ENCODE results near the gene SF3B2.
A peak's percentile ranks its signal among the peaks of the same experiment; 100 is the strongest.
"Not testable (repeated sequence)": the region's sequence is repeated elsewhere in the genome, so short reads cannot be mapped to it uniquely, and the experiment has no call there.

SF3B2 gene

DNA sequence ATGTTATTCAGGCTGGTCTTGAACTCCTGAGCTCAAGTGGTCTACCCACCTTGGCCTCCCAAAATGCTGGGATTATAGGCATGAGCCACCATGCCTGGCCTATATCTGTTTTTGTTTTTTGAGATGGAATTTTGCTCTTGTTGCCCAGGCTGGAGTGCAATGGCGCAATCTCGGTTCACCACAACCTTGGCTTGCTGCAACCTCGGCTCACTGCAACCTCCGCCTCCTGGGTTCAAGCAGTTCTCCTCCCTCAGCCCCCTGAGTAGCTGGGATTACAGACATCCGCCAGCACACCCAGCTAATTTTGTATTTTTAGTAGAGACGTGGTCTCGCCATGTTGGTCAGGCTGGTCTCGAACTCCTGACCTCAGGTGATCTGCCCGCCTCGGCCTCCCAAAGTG, 47.6 kb downstream of the SF3B2 start:
- ATAC-seq: not testable (repeated sequence)

DNA sequence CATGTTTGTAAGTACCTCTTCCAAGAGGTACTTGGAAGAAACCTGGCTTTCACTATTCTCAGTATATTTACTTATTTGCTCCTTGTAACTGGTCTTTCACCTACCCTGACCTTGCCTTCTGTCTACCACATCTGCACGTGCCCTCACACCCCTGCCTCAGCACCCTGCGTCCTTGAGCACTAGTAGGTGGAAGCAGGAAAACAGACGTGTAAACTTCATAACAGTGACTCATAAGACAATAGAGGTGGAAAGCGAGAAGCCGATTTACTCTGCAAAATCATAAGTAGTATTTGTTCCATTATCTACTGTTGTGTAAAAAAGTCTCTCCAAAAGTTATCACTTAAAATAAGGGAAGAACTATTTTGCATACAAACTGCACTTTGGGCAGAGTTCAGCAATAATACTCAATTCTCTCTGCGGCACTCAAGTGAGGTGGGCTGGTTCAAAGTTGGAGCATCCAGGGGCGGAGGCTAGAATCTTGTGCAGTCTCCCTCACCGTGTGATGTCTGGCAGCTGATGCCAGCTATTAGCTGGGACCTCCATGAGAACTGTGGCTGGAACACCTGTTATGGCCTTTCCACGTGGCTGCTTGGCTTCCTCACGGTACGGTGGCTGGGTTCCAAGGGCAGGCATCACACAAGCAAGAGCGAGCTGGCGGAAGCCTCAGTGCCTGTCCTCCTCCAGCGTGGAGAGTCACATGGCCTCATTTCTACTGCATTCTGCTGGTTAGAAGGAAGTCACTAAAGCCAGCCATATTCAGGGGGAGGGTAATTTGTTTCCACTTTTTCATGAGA, 48.3 kb downstream of the SF3B2 start:
- TF ChIP-seq PPARA (CRISPR knock-in tag; IDR thresholded peaks at IDR 0.05; ENCODE audit: borderline replicate concordance) (no peak), SNAI2 (CRISPR knock-in tag; IDR thresholded peaks at IDR 0.05) (0 out of 2 replicates have a peak, but pooled peaks have one; percentile 29)
- ATAC-seq: peak; percentile 71

DNA sequence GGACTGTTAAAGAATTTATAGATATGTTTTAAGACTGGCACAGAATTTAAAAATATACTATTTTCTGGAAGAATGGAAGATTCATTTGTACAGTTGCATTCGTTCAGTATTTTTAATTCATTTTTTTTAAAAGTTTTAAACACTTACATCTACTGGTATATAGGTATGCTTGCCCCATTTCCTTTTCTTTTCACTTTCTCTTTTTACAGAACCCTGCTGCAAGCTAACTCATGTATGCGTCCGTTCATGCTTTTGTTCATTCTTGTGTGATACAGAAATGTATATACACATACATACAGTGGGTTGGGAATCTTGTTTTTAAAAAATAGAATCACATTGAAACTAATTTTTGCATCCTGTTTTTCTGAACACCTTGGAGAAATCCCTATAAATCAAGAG, 48.9 kb downstream of the SF3B2 start:
- no peak for TF ChIP-seq ZFP3 (CRISPR knock-in tag; IDR thresholded peaks at IDR 0.05)
- TF ChIP-seq, protein P1, sequence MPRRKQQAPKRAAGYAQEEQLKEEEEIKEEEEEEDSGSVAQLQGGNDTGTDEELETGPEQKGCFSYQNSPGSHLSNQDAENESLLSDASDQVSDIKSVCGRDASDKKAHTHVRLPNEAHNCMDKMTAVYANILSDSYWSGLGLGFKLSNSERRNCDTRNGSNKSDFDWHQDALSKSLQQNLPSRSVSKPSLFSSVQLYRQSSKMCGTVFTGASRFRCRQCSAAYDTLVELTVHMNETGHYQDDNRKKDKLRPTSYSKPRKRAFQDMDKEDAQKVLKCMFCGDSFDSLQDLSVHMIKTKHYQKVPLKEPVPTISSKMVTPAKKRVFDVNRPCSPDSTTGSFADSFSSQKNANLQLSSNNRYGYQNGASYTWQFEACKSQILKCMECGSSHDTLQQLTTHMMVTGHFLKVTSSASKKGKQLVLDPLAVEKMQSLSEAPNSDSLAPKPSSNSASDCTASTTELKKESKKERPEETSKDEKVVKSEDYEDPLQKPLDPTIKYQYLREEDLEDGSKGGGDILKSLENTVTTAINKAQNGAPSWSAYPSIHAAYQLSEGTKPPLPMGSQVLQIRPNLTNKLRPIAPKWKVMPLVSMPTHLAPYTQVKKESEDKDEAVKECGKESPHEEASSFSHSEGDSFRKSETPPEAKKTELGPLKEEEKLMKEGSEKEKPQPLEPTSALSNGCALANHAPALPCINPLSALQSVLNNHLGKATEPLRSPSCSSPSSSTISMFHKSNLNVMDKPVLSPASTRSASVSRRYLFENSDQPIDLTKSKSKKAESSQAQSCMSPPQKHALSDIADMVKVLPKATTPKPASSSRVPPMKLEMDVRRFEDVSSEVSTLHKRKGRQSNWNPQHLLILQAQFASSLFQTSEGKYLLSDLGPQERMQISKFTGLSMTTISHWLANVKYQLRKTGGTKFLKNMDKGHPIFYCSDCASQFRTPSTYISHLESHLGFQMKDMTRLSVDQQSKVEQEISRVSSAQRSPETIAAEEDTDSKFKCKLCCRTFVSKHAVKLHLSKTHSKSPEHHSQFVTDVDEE (CRISPR knock-in tag; IDR thresholded peaks at IDR 0.05): no peak
- TF ChIP-seq ZNF70 (CRISPR knock-in tag; IDR thresholded peaks at IDR 0.05): no peak
- TF ChIP-seq, protein P2, sequence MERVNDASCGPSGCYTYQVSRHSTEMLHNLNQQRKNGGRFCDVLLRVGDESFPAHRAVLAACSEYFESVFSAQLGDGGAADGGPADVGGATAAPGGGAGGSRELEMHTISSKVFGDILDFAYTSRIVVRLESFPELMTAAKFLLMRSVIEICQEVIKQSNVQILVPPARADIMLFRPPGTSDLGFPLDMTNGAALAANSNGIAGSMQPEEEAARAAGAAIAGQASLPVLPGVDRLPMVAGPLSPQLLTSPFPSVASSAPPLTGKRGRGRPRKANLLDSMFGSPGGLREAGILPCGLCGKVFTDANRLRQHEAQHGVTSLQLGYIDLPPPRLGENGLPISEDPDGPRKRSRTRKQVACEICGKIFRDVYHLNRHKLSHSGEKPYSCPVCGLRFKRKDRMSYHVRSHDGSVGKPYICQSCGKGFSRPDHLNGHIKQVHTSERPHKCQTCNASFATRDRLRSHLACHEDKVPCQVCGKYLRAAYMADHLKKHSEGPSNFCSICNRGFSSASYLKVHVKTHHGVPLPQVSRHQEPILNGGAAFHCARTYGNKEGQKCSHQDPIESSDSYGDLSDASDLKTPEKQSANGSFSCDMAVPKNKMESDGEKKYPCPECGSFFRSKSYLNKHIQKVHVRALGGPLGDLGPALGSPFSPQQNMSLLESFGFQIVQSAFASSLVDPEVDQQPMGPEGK (CRISPR knock-in tag; IDR thresholded peaks at IDR 0.05; ENCODE audit: borderline replicate concordance): no peak
- TF ChIP-seq SNAI2 (CRISPR knock-in tag; IDR thresholded peaks at IDR 0.05): no peak
- TF ChIP-seq ZC3H10 (CRISPR knock-in tag; IDR thresholded peaks at IDR 0.05): no peak
- no peak for TF ChIP-seq ESRRG (CRISPR knock-in tag; IDR thresholded peaks at IDR 0.05)
- TF ChIP-seq, protein P3, sequence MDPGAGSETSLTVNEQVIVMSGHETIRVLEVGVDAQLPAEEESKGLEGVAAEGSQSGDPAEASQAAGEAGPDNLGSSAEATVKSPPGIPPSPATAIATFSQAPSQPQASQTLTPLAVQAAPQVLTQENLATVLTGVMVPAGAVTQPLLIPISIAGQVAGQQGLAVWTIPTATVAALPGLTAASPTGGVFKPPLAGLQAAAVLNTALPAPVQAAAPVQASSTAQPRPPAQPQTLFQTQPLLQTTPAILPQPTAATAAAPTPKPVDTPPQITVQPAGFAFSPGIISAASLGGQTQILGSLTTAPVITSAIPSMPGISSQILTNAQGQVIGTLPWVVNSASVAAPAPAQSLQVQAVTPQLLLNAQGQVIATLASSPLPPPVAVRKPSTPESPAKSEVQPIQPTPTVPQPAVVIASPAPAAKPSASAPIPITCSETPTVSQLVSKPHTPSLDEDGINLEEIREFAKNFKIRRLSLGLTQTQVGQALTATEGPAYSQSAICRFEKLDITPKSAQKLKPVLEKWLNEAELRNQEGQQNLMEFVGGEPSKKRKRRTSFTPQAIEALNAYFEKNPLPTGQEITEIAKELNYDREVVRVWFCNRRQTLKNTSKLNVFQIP (CRISPR knock-in tag; IDR thresholded peaks at IDR 0.05; ENCODE audit: borderline replicate concordance, low read depth): no peak
- no peak for TF ChIP-seq PPARA (CRISPR knock-in tag; IDR thresholded peaks at IDR 0.05; ENCODE audit: borderline replicate concordance)
- TF ChIP-seq TCF4 (CRISPR knock-in tag; IDR thresholded peaks at IDR 0.05; ENCODE audit: borderline replicate concordance): no peak
- TF ChIP-seq, protein P4, sequence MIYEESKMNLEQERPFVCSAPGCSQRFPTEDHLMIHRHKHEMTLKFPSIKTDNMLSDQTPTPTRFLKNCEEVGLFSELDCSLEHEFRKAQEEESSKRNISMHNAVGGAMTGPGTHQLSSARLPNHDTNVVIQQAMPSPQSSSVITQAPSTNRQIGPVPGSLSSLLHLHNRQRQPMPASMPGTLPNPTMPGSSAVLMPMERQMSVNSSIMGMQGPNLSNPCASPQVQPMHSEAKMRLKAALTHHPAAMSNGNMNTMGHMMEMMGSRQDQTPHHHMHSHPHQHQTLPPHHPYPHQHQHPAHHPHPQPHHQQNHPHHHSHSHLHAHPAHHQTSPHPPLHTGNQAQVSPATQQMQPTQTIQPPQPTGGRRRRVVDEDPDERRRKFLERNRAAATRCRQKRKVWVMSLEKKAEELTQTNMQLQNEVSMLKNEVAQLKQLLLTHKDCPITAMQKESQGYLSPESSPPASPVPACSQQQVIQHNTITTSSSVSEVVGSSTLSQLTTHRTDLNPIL (CRISPR knock-in tag; IDR thresholded peaks at IDR 0.05; ENCODE audit: low read depth): no peak
- no peak for TF ChIP-seq GLIS3 (CRISPR knock-in tag; IDR thresholded peaks at IDR 0.05)
- TF ChIP-seq ARNTL (CRISPR knock-in tag; IDR thresholded peaks at IDR 0.05; ENCODE audit: borderline replicate concordance, low read depth): no peak
- no peak for TF ChIP-seq ZFP30 (CRISPR knock-in tag; IDR thresholded peaks at IDR 0.05)
- TF ChIP-seq, protein P5, sequence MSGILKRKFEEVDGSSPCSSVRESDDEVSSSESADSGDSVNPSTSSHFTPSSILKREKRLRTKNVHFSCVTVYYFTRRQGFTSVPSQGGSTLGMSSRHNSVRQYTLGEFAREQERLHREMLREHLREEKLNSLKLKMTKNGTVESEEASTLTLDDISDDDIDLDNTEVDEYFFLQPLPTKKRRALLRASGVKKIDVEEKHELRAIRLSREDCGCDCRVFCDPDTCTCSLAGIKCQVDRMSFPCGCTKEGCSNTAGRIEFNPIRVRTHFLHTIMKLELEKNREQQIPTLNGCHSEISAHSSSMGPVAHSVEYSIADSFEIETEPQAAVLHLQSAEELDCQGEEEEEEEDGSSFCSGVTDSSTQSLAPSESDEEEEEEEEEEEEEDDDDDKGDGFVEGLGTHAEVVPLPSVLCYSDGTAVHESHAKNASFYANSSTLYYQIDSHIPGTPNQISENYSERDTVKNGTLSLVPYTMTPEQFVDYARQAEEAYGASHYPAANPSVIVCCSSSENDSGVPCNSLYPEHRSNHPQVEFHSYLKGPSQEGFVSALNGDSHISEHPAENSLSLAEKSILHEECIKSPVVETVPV (CRISPR knock-in tag; IDR thresholded peaks at IDR 0.05): no peak
- TF ChIP-seq ISL1 (CRISPR knock-in tag; IDR thresholded peaks at IDR 0.05): no peak
- no peak for TF ChIP-seq ZNF565 (CRISPR knock-in tag; conservative IDR thresholded peaks at IDR 0.05; ENCODE audit: low read depth)
- TF ChIP-seq BACH2 (CRISPR knock-in tag; IDR thresholded peaks at IDR 0.05; ENCODE audit: borderline replicate concordance): no peak
- TF ChIP-seq CSDC2 (CRISPR knock-in tag; IDR thresholded peaks at IDR 0.05): no peak
- TF ChIP-seq TOX (CRISPR knock-in tag; IDR thresholded peaks at IDR 0.05; ENCODE audit: borderline replicate concordance): no peak
- ATAC-seq: no peak
